RKO (cell line): ENCODE data around the gene ALX3.

Experiments
- DNase-seq: peaks from one replicate; pipeline ENCODE4 v3.0.0-alpha.2; 2016; ENCODE audit warnings: low spot score

The ALX3 gene

DNA sequence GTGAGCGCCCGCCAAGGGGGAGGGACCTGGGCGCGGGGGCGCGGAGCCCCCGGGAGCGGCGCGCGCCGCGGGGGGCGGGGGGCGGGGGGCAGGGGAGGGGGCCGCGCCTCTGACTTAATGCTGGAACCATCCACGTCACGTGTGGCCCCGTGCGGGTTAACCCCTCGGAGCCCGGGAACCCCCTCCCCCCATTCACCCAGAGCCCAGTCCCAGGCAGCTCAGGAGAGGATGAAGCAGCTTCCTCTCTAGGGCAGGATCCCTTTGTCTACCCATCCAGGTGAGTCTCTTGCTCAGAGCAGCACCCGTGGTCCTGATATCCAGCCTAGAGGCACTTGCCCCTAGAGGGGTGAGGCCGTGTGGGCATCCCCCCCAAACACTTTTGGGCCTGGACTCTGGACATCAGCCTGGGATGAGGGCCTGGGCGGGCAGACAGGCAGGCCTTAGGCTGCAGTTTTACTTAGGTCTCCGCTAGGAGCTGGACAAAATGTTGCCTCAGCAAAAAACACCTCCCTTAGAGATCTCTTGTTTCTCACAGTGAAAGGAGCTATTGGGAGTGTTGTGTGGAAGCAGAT is at the start of gene ALX3:
TSS of gene ALX3 (minus strand) at position 2 of the 572 bp plus-strand sequence. CDS start 60 bp downstream, outside the sequence.
- no peak for DNase-seq

- DNase-seq: no peak
Observed at GRCh38 chr1:110119843-110120242, 49.4 kb upstream of the ALX3 start.

- peak; percentile 8 for DNase-seq
Observed at GRCh38 chr1:110118636-110119396, 48.3 kb upstream of the ALX3 start.

DNA sequence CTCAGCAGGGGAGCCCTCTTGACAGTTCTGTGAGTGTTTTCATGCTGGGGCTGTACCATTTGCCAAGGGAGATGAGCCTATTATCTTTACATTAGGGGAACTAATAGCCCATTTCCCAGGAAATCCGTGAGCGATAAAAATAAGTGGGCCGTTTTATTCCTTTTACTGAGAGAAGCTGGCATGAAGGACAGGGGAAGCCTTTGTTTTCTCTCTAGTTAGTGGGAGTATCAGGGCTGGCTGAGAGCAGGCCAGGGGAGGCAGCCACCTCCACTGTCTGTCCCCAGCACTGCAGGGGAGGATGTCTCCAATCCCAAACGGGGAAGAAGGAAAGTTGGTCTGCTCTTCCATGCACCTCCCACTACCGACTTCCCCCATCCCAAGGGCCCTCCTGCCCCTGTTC is 44.3 kb upstream of the ALX3 start:
- DNase-seq: no peak

DNA sequence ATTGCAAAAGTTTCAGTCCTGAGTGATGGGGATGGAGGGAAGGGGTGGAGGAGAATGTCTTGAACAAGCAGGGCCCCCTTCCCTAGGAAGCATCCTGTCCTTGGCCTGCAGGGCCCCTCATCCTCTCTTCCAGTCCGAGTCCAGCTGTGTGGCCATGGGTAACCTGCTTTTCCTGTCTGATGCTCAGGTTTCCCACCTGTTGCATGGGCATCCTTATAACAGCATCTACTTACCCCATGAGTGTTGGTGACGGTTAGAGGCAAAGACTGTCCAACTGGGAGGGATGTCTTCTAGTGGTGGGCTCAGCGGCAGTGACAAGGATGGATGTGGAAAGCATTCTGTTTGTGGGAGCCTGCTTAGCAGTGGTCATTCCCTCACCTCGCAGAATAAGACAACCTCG is 43.7 kb upstream of the ALX3 start:
- no peak for DNase-seq

GRCh38 chr1:110113551-110113950 is 43.1 kb upstream of the ALX3 start:
- DNase-seq: no peak

DNA sequence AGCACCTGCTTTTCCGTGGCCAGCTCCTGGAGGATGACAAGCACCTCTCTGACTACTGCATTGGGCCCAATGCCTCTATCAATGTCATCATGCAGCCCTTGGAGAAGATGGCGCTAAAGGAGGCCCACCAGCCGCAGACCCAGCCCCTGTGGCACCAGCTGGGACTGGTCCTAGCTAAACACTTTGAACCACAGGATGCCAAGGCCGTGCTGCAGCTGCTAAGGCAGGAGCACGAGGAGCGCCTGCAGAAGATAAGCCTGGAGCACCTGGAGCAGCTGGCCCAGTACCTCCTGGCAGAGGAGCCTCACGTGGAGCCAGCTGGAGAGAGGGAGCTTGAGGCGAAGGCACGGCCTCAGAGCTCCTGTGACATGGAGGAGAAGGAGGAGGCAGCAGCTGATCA is 42.2 kb upstream of the ALX3 start:
- no peak for DNase-seq

- no peak for DNase-seq
Observed at GRCh38 chr1:110112143-110112542, 41.7 kb upstream of the ALX3 start, which contains the start of gene UBL4B. TSS of gene UBL4B (plus strand) at chr1:110112443. CDS start at chr1:110112535, 92 bp downstream.

DNA sequence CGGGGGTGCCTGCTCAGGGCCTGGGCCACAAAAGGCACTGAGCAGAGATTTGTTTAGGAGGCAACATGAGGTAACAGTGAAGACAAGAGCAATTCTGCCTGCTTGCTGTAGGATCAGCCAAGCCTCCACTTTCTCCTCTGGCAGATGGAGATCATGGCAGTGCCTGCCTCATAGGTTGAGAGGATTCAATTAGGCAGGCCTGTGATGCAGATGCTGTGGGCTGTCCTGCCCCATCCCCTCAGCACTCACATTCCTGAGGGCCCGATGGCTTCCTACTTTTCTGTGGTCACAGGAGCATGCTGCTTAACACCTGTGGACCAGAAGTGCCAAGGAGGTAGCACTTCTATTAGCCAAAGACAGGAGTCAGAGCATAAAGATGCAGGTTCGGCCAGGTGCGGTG is 40.6 kb upstream of the ALX3 start:
- no peak for DNase-seq

- no peak for DNase-seq
Observed at GRCh38 chr1:110107867-110108469, 37.5 kb upstream of the ALX3 start.

DNA sequence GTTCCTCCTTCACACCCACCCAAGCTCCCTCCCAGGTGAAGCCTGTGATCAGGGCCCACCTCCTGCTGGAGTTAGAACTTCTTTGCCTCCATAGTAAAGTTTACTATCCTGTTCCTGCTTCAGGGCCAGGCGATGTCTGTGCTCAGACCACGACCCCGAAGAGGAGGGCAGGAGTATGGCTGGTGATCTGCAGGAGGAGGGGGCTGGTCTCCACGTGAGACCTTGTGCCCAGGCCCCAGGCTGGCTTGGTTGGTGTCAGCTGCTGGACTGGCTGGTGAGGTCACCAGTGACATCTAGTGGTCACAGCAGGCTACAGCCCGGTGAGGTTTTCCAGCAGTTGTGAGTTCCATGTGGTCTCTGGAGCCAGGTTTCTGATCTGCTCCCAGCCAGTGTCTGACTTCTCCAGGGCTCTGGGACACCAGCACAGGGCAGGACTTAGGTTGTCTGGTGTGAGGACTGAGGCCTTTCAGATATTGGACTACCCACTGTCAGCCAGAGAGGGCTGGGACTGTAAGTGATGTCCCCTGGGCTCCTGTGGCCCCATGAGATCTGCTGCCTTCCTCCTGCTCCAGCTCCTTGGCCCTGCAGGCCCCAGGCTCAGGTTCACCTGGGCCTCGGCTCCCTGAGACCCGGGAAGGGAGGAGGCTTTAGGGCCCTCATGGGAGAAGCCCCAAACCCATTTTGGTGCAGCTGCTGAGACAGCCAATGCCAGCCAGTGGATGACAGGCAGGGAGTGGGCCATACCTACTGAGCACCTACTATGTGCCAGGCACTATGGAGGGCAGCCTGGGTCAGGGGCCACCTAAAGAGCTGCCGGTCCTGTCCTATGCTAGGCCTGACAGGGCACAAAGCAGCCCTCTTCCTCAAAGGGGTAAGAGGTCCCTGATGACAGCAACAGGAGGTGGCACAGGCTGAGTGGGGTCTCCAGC is 35.8 kb upstream of the ALX3 start:
- DNase-seq: peak; percentile 74

GRCh38 chr1:110102081-110102480 is 31.6 kb upstream of the ALX3 start:
- no peak for DNase-seq

DNA sequence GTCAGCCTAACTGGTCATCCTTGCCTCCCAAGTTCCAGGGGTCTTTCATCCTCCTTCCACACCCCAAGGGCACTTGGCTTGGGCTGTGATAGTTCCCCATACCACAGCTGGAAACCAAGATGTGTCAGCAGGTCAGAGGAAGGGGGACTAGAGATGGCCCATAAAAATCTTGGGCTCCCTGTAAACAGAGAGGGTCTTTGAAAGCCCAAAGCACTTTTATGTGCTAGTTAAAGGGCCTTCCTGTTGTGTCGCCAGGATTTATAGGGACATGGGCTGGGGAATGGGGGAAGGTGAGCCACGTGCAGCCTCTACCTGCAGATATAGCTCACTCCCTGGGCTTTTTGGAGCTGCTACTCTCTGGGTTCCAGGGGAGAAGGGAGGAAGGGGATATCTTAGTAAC is 29.9 kb upstream of the ALX3 start:
- no peak for DNase-seq

- no peak for DNase-seq
Observed at GRCh38 chr1:110098222-110099026, 28.0 kb upstream of the ALX3 start.

- DNase-seq: no peak
Observed at GRCh38 chr1:110097507-110098221, 27.2 kb upstream of the ALX3 start.

- no peak for DNase-seq
Observed at GRCh38 chr1:110094931-110095654, 24.6 kb upstream of the ALX3 start.

- DNase-seq: no peak
Observed at GRCh38 chr1:110092991-110093390, 22.5 kb upstream of the ALX3 start.

- no peak for DNase-seq
Observed at GRCh38 chr1:110091791-110092190, 21.3 kb upstream of the ALX3 start.

DNA sequence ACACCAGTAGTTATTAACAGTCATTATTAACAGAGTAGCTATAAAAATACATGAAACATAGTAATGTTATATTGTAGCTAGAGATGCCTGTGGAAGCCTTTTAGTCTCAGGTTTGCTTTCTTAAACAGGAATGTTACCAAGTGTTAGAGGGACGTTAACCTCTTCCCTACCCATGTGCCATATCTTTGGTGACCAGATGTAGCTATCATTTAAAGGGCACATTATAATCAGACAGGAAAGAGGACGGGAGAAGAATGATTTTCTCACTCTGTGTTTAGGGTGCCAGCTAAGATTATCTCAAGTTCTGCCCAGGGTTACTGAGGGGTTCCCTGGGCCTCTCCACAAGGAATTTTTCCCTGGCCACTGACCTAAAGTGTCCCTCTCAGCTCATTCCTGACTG is 20.9 kb upstream of the ALX3 start:
- no peak for DNase-seq
